Measurements from ENCODE around the gene FAM50A.

GRCh38 chrX:154429711-154430110, 14.2 kb upstream of the FAM50A start:
- TF ChIP-seq CTCF (IDR thresholded peaks at IDR 0.05; ENCODE audit: poor library complexity, severe bottlenecking) (no peak), EZH2 (IDR thresholded peaks at IDR 0.05; ENCODE audit: borderline replicate concordance, insufficient read depth, low read length, poor library complexity, severe bottlenecking) (no peak), POLR2AphosphoS5 (IDR thresholded peaks at IDR 0.05) (no peak), REST (IDR thresholded peaks at IDR 0.05; ENCODE audit: borderline replicate concordance) (no peak), EP300 (conservative IDR thresholded peaks at IDR 0.05; ENCODE audit: poor library complexity, severe bottlenecking) (no peak), MXI1 (conservative IDR thresholded peaks at IDR 0.05; ENCODE audit: poor library complexity, severe bottlenecking) (no peak), RAD21 (conservative IDR thresholded peaks at IDR 0.05) (no peak), TAF1 (IDR thresholded peaks at IDR 0.05; ENCODE audit: low read depth) (no peak), SMC3 (conservative IDR thresholded peaks at IDR 0.05; ENCODE audit: poor library complexity) (no peak)
